ACHN (cell line): ENCODE results near the gene GYG2.
"Not testable (repeated sequence)": the region's sequence is repeated elsewhere in the genome, so short reads cannot be mapped to it uniquely, and the experiment has no call there.

Experiments
- DNase-seq: peaks from one replicate; pipeline ENCODE4 v3.0.0-alpha.2; 2015
- in situ Hi-C: cut with HindIII; loops from 2 replicates; pipeline ENCODE4 v1.10.0; 2017; ENCODE audit warnings: low sequenced_read_pairs, low pct_ligation_motif_present, low pct_unique_long_range_greater_than_20kb

Gene GYG2

GRCh38 chrX:2804858-2805257 is 23.9 kb upstream of the GYG2 start:
- in situ Hi-C loops = not testable (repeated sequence)
- peak; percentile 31 for DNase-seq

- no peak for DNase-seq
- in situ Hi-C loops = no loop called here
These were observed 17.5 kb upstream of the GYG2 start for GRCh38 chrX:2811271-2811670.

GRCh38 chrX:2812161-2812907 is 16.4 kb upstream of the GYG2 start:
- in situ Hi-C loops = not testable (repeated sequence)
- DNase-seq = peak; percentile 18

- no peak for DNase-seq
- in situ Hi-C loops = no loop called here
These were observed 11.7 kb upstream of the GYG2 start for GRCh38 chrX:2817036-2817435.

GRCh38 chrX:2819345-2820135 is 9.2 kb upstream of the GYG2 start:
- in situ Hi-C loops = no loop called here
- DNase-seq = peak; percentile 11

GRCh38 chrX:2820136-2820771 is 8.5 kb upstream of the GYG2 start:
- in situ Hi-C loops = no loop called here

GRCh38 chrX:2823795-2824386 is 4.8 kb upstream of the GYG2 start:
- in situ Hi-C loops = no loop called here

More at GRCh38 chrX:2820136-2820771, 8.5 kb upstream of the GYG2 start:
- no peak for DNase-seq

GRCh38 chrX:2824886-2825285 is 3.8 kb upstream of the GYG2 start:
- in situ Hi-C loops = no loop called here
- no peak for DNase-seq

More at GRCh38 chrX:2823795-2824386, 4.8 kb upstream of the GYG2 start:
- DNase-seq = no peak

GRCh38 chrX:2828959-2829411 is 255 bp downstream of the GYG2 start:
- in situ Hi-C loops = no loop called here
- DNase-seq = no peak

- no peak for DNase-seq
- in situ Hi-C loops = no loop called here
These were observed 928 bp downstream of the GYG2 start for GRCh38 chrX:2829469-2830246.

GRCh38 chrX:2831471-2832228 is 2.9 kb downstream of the GYG2 start:
- in situ Hi-C loops = no loop called here
- DNase-seq = no peak

GRCh38 chrX:2837961-2838360 is 9.2 kb downstream of the GYG2 start:
- no peak for DNase-seq
- in situ Hi-C loops = no loop called here

- in situ Hi-C loops = no loop called here
- no peak for DNase-seq
These were observed 12.2 kb downstream of the GYG2 start for GRCh38 chrX:2840961-2841360.

GRCh38 chrX:2841537-2841936 is 12.8 kb downstream of the GYG2 start:
- in situ Hi-C loops = no loop called here

GRCh38 chrX:2846992-2847391 is 18.3 kb downstream of the GYG2 start:
- no peak for DNase-seq
- in situ Hi-C loops = no loop called here

More at GRCh38 chrX:2841537-2841936, 12.8 kb downstream of the GYG2 start:
- no peak for DNase-seq

GRCh38 chrX:2848871-2849301 is 20.2 kb downstream of the GYG2 start:
- DNase-seq = peak; percentile 66
- in situ Hi-C loops = no loop called here

- DNase-seq = no peak
- in situ Hi-C loops = no loop called here
These were observed 26.2 kb downstream of the GYG2 start for GRCh38 chrX:2854918-2855317.
